ENCODE results near the gene DIPK1B.

Gene DIPK1B

DNA sequence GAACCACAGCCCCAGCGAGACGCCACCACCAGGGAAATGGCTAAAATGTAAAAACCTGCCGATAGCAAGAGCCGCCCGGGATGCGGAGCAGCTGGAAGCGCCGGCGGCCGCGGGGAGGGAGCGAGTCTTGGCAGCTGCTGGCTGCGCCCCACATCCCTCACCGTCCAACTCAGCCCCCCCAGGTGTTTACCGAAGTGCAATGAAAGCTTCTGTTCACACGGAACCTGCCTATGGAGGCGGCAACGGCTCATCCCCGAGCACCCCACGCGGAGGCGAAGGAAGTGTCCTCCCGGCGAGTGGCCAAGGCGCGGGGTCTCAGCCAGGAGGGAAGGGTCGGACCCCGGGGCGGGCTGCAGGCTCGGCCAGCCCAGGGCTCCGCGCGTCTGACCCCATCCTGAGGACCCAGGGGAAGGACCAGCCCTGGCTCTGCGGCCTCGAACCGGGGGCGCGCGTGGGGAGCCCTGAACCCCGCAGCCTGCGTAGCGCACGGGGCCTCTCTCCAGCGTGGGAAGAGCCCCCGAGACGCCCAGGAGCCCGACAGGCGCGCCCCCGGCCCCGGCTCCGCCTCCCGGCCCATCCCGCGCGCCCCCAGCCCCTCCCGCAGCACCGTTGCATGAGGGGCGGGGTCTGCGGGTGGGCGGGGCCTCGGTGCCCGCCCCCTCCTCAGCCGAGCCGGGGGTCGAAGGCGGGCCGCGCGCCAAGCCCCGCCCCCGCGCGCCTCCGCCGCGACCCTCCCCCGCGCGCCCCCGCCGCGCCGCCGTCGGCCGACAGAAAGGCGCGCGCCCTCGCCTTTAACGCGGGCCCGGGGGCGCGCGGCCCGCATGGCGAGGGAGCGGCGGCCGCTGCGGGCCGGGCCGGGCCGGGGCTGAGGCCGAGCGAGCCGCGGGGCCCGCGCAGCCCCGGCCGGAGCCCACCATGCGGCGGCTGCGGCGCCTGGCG lies at the start of gene DIPK1B:
DIPK1B (plus strand) TSS at position 822 of the 939 bp plus-strand sequence; CDS start at position 916, 94 bp downstream.
- peaks cover 6% of the 10 kb centered on the region for H3K9me3 ChIP-seq (ENCODE audit: low read length)
- H3K4me1 ChIP-seq (ENCODE audit: insufficient read depth, low read length), result peaks cover 20% of the 10 kb centered on the region
- peak within 1 kb of the TSS; percentile 94 for H3K4me3 ChIP-seq (ENCODE audit: low read length)
- H3K36me3 ChIP-seq (ENCODE audit: insufficient read depth, low read length), result peaks cover 6% of the 10 kb centered on the region
- H2AFZ ChIP-seq (ENCODE audit: low read depth, low read length), result peak within 1 kb of the TSS; percentile 80
- H3K27me3 ChIP-seq (ENCODE audit: insufficient read depth, low read length), result peaks cover 9% of the 10 kb centered on the region

DNA sequence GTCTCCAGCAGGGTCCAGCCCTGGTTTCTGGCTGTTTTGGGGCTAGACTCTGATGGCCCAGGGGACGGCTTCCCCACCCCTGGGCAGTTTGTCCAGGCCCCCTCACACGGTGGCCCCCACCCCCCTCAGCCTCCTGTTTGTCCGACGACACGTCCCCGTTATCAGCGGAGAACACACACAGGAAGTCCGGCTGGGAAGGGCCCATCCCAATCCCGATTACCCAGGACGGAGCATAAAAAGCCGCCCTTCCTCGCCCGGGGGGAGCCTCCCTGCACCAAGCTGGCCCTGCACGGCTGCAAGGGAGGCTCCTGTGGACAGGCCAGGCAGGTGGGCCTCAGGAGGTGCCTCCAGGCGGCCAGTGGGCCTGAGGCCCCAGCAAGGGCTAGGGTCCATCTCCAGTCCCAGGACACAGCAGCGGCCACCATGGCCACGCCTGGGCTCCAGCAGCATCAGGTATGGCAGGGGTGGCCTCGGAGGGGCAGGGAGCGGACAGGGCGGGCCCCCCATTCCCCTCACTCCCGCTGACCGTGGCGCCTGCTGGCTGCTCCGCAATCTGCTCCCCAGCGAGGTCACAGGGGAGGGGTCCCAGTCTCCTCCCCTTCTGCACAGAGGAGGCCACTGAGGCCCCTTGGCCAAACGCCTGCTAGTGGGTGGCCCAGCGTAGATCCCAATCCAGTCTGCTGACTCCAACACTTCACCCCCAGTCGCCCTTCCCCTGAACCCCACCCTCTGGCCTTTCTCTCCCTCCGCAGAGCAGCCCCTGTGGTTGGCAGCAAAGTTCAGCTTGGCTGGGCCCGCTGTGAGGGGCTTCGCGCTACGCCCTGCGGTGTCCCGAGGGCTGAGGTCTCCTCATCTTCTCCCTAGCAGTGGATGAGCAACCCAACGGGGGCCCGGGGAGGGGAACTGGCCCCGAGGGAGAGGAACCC lies 49.5 kb upstream of the DIPK1B start, which contains the start of gene EGFL7:
EGFL7 (plus strand) TSS at position 261 of the 926 bp plus-strand sequence. CDS start 5,367 bp downstream, outside the sequence.
- Histone ChIP-seq H3K9me3 (ENCODE audit: low read length) (no peaks in the 10 kb centered on the region), H2AFZ (ENCODE audit: low read depth, low read length) (no peak within 1 kb of the TSS), H3K4me1 (ENCODE audit: insufficient read depth, low read length) (peaks cover 12% of the 10 kb centered on the region), H3K4me3 (ENCODE audit: low read length) (no peak within 1 kb of the TSS), H3K36me3 (ENCODE audit: insufficient read depth, low read length) (no peaks in the 10 kb centered on the region), H3K27me3 (ENCODE audit: insufficient read depth, low read length) (peaks cover 77% of the 10 kb centered on the region)

DNA sequence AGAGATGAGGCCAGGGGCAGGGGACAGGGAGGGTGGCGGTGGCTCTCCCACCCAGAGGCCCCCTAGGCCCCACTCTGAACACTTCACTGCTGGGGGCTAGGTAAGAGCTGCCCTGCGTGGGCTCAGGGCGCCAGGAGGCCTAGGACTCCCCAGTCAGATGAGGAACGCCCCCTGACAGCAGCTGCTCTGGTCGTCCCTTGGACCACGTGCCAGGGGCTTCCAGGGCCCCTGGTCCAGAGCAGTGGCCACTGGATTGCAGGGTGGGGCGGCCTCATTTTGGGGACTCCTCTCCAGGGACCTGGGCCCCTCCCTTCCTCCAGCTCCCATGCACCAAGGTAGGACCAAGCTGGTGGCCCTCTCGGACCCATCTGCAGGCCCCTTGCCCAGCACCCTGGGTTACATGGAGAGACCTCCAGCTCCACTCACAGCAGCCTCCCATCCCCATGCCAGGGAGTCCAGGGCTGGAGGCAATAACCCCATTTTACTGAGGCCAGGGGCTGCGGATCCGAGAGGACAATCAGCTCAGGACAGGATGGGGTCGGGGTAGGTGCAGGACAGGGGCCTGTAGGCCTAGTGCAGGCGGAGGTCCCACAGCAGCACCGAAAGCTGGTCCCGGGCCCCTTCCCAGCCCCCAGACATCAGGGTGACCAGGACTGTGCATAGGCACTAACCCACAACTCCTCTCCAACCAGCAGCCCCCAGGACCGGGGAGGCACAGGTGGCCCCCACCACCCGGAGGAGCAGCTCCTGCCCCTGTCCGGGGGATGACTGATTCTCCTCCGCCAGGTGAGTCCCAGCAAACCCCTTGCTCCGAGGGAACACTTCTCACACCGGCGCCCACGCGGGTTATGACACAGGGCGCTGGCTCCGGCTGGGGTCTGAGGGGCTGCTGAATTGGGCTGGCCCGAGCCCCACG lies 48.1 kb upstream of the DIPK1B start:
- Histone ChIP-seq H3K4me1 (ENCODE audit: insufficient read depth, low read length) (peaks cover 12% of the 10 kb centered on the region), H2AFZ (ENCODE audit: low read depth, low read length) (no peak overlapping the region), H3K9me3 (ENCODE audit: low read length) (no peaks in the 10 kb centered on the region), H3K27me3 (ENCODE audit: insufficient read depth, low read length) (peaks cover 77% of the 10 kb centered on the region), H3K36me3 (ENCODE audit: insufficient read depth, low read length) (no peaks in the 10 kb centered on the region), H3K4me3 (ENCODE audit: low read length) (no peak overlapping the region)

DNA sequence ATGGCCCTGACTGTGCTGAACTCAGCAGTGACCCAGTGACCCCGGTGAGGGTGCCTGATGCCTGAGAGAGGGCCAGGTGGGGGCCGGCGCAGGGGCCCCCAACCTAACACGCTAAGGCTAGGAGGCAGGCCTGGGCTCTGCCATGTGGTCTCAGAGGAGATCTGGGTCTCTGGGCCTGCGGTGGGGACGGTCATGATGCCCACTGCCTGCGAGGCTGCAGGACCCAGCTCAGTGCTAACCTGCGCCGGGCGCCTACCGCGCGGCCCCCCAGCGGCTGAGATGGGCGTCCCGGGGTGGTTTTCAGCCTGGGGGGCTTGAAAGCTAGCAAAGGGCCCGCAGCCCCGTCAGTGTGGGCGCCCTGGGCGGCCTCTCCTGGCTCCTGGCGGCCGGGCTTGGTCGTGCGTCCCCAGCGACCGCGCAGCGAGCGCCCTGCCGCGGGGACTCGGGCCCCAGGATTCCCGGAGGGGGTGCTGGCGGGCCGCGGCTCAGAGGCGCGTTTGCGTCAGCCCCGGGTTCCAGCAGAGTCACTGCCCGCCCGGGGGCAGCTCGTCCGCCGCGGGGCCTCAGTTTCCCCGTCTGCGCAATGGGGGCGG lies 47.2 kb upstream of the DIPK1B start:
- Histone ChIP-seq H3K4me1 (ENCODE audit: insufficient read depth, low read length) (peaks cover 12% of the 10 kb centered on the region), H3K4me3 (ENCODE audit: low read length) (no peak overlapping the region), H3K36me3 (ENCODE audit: insufficient read depth, low read length) (no peaks in the 10 kb centered on the region), H3K9me3 (ENCODE audit: low read length) (no peaks in the 10 kb centered on the region), H3K27me3 (ENCODE audit: insufficient read depth, low read length) (peaks cover 72% of the 10 kb centered on the region), H2AFZ (ENCODE audit: low read depth, low read length) (no peak overlapping the region)

DNA sequence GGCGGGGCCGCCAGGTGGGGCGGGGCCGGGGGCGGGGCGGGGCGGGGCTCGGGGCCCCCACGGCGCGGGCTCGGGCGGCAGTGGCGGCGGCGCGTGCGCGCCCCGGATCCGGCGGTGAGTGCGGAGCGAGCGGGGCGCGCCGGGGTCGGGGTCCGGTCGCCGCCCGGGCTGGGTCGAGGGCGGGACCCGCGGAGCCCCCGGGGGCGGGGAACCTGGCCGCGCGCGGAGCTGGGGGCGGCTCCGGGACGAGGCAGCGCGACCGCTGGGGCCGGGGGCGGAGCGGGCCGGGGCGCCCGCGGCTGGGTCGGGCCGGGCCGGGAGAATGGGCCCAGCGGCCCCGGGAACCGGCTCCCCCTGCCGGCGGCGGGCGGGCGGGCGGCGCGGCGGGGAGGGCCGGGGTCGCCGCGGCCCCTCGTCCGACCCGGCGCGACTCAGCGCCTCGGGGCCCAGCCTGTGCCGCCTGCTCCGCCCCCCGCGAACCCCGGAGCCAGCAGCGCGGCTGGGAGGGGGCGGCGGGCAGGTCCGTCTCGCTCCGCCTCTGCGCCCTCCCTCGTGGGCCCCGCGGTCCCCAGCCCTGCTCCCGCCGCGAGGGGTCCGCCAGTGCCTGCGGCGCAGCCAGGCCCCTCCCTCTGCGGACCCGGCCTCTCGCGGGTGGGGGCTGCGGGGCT lies 46.5 kb upstream of the DIPK1B start:
- H3K36me3 ChIP-seq (ENCODE audit: insufficient read depth, low read length), result no peaks in the 10 kb centered on the region
- H3K9me3 ChIP-seq (ENCODE audit: low read length), result no peaks in the 10 kb centered on the region
- H3K4me3 ChIP-seq (ENCODE audit: low read length), result no peak overlapping the region
- no peak overlapping the region for H2AFZ ChIP-seq (ENCODE audit: low read depth, low read length)
- H3K27me3 ChIP-seq (ENCODE audit: insufficient read depth, low read length), result peaks cover 66% of the 10 kb centered on the region
- peaks cover 12% of the 10 kb centered on the region for H3K4me1 ChIP-seq (ENCODE audit: insufficient read depth, low read length)

DNA sequence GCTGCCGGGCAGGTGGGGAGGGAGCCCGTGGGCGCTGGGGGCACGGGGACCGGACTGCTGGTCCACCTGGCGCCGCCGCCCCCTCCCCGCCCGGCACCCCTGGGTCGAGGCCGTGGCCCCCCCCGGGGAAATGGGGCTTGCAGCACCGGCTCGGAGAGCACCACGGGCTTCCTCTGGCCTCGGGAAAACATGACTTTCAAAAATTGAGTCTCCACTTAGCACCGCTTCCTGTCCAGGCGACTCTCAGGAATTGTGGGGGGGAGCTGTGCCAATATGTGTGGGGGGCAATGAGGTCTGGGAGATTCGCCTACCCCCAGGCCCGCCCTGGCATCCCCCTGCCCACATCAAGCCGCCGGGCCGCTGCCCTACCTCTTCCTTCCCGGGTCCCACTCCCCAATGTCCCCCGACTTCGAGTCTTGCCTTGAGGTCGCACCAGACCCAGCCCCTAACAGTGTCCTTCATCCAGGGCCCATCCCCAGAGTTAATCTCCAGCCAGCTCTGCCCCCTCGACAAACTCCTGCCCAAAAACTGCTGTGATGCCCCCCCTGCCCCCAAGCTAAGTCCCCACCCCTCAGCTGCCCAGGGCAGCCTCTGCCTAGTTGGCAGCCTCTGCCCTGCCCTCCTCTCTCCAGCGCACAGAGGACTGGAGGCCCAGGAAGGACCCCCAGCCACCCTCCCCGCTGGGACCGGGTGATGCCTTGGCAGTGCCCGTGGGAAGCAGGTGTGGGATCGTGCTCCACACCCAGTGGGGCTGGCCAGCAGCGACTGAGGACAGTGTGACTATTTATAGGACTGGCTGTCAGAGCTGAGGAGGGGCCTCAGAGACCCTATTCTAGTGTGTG lies 45.8 kb upstream of the DIPK1B start:
- Histone ChIP-seq H2AFZ (ENCODE audit: low read depth, low read length) (no peak overlapping the region), H3K36me3 (ENCODE audit: insufficient read depth, low read length) (no peaks in the 10 kb centered on the region), H3K9me3 (ENCODE audit: low read length) (no peaks in the 10 kb centered on the region), H3K4me3 (ENCODE audit: low read length) (no peak overlapping the region), H3K27me3 (ENCODE audit: insufficient read depth, low read length) (peaks cover 59% of the 10 kb centered on the region), H3K4me1 (ENCODE audit: insufficient read depth, low read length) (peaks cover 12% of the 10 kb centered on the region)

DNA sequence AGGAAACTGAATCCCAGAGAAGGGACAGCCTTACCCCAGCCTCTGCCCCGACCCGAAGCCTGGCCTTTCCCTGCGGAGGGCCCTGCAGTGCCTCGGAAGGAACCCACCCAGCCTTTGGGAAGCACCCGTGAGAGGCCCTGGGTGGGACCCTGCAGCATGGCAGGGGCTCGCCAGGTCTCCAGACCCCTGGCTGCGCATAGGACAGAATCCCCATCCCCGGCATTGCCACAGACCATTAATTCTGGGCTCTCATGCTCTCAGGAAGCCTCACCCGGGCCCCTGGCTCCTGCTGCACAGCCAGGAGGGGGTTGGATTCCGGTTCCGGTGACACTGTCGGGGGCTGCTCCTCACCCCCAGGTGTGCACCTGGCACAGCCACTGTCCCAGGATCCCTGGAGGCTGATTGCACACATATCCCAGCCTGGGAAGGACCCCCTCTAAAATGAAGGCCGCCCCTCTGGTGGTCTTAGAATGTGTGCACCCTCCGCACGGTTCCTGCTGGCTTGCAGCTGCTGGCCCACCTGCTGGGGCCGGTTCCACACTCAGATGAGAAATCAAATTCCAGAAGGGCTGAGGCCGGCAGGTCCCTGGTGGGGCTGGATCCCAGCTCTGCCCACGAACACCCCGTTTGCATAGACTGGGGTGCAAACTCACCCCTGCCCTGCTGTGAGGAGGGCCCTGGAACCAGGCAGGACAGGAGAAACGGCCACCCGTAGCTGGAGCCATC lies 45.0 kb upstream of the DIPK1B start:
- Histone ChIP-seq H2AFZ (ENCODE audit: low read depth, low read length) (no peak overlapping the region), H3K27me3 (ENCODE audit: insufficient read depth, low read length) (peaks cover 53% of the 10 kb centered on the region), H3K9me3 (ENCODE audit: low read length) (no peaks in the 10 kb centered on the region), H3K4me1 (ENCODE audit: insufficient read depth, low read length) (peaks cover 12% of the 10 kb centered on the region), H3K36me3 (ENCODE audit: insufficient read depth, low read length) (no peaks in the 10 kb centered on the region), H3K4me3 (ENCODE audit: low read length) (no peak overlapping the region)

DNA sequence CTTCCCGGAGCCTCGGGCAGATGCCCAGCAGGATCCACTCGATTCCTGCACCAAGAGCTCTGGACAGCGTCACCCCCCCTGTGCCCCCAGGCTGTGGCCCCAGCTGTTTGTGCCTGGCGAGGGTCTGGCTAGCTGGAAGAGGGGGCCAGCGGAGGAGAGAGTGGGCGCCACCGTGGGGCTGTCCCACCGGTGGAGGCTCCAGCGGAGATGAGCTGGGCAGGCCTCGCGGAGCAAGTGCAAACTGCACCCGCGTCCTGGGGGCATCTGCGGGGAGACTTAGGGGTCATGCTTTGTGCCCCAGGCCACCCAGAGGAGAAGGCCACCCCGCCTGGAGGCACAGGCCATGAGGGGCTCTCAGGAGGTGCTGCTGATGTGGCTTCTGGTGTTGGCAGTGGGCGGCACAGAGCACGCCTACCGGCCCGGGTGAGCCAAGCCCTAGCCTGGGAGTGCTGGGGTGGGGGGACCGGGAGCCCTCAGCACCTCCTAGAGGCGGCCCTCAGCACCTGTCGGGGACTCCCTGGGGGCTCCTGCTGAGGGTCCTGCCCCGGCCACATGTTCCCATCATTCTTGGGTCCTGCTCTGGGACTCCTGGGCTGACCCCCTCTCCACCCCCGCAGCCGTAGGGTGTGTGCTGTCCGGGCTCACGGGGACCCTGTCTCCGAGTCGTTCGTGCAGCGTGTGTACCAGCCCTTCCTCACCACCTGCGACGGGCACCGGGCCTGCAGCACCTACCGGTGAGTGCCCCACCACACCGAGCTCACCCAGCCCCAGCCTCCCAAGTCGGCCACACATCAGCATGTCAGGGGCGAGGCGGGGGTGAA lies 44.2 kb upstream of the DIPK1B start:
- no peak overlapping the region for H3K4me3 ChIP-seq (ENCODE audit: low read length)
- no peaks in the 10 kb centered on the region for H3K36me3 ChIP-seq (ENCODE audit: insufficient read depth, low read length)
- H3K27me3 ChIP-seq (ENCODE audit: insufficient read depth, low read length), result peaks cover 46% of the 10 kb centered on the region
- no peak overlapping the region for H2AFZ ChIP-seq (ENCODE audit: low read depth, low read length)
- H3K4me1 ChIP-seq (ENCODE audit: insufficient read depth, low read length), result peaks cover 15% of the 10 kb centered on the region
- H3K9me3 ChIP-seq (ENCODE audit: low read length), result no peaks in the 10 kb centered on the region

DNA sequence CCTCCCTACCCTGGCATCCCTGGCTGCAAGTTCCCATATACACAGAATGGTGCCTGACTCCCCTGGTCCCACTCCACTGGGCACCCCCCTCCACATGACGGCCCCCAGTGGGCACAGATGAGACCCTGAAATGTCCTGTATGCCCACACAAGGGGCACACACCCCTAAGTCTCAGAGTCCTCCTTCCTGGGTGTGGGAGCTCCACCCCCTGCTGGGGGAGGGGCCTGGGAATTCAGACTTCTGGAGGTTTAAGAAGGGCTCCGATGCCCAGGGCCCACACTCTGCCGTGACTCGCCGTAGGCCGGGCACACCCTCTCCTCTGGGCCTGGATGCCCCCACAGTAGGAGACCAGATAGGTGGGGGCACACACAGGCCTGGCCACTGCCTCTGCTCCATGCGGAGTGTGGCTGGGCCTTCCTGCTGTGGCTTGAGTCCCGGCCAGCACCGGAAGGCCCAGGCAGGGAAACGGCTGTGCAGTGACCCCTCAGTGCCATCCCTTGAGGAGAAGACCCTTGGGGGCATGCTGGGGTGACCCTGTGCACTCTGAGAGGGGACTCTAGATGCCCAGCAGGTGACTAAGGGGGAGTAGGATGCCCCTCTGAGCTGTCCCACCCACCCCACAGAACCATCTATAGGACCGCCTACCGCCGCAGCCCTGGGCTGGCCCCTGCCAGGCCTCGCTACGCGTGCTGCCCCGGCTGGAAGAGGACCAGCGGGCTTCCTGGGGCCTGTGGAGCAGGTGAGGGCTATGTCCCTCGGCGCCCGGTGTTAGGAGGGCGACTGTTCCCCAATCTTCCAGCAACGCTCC lies 43.2 kb upstream of the DIPK1B start:
- Histone ChIP-seq H3K36me3 (ENCODE audit: insufficient read depth, low read length) (no peaks in the 10 kb centered on the region), H3K27me3 (ENCODE audit: insufficient read depth, low read length) (peaks cover 36% of the 10 kb centered on the region), H2AFZ (ENCODE audit: low read depth, low read length) (no peak overlapping the region), H3K4me1 (ENCODE audit: insufficient read depth, low read length) (peaks cover 12% of the 10 kb centered on the region), H3K4me3 (ENCODE audit: low read length) (no peak overlapping the region), H3K9me3 (ENCODE audit: low read length) (no peaks in the 10 kb centered on the region)

Measured in neuron (in vitro differentiated cells).